CD4-positive, alpha-beta T cell treated with Interleukin-15 for 1 hour (primary cell): ENCODE results near the gene MED9.

Experiments used
- DNase-seq: peaks from one replicate; pipeline ENCODE4 v3.0.0-alpha.2; 2020

Gene MED9

GRCh38 chr17:17492085-17492484 is 15.3 kb downstream of the MED9 start:
- DNase-seq = no peak

GRCh38 chr17:17492571-17492970 is 15.8 kb downstream of the MED9 start:
- DNase-seq = no peak

GRCh38 chr17:17493249-17493985 is 16.6 kb downstream of the MED9 start:
- no peak for DNase-seq

GRCh38 chr17:17493986-17494466 is 17.2 kb downstream of the MED9 start:
- no peak for DNase-seq

- no peak for DNase-seq
Measured at GRCh38 chr17:17494499-17494869, 17.7 kb downstream of the MED9 start.

GRCh38 chr17:17494870-17495535 is 18.2 kb downstream of the MED9 start:
- DNase-seq = no peak

GRCh38 chr17:17495536-17496188 is 18.9 kb downstream of the MED9 start:
- no peak for DNase-seq

- peak; percentile 80 for DNase-seq
Measured at GRCh38 chr17:17496189-17497064, 19.6 kb downstream of the MED9 start, which contains the start of gene RASD1. TSS of gene RASD1 (minus strand) at chr17:17496395. CDS start at chr17:17496181, 214 bp downstream.

GRCh38 chr17:17497065-17497844 is 20.5 kb downstream of the MED9 start:
- no peak for DNase-seq

- no peak for DNase-seq
Measured at GRCh38 chr17:17497845-17498520, 21.2 kb downstream of the MED9 start.

- no peak for DNase-seq
Measured at GRCh38 chr17:17498606-17499301, 22.0 kb downstream of the MED9 start.

GRCh38 chr17:17499402-17500145 is 22.8 kb downstream of the MED9 start:
- DNase-seq = no peak

GRCh38 chr17:17500999-17501605 is 24.3 kb downstream of the MED9 start:
- no peak for DNase-seq

GRCh38 chr17:17502741-17503565 is 26.2 kb downstream of the MED9 start:
- DNase-seq = no peak

GRCh38 chr17:17503566-17504130 is 26.8 kb downstream of the MED9 start:
- no peak for DNase-seq

- DNase-seq = no peak
Measured at GRCh38 chr17:17504341-17505140, 27.7 kb downstream of the MED9 start.

- no peak for DNase-seq
Measured at GRCh38 chr17:17505151-17505550, 28.4 kb downstream of the MED9 start.
